Astrocyte of the cerebellum (primary cell): ENCODE results near the gene ENPP5.

ENCODE experiments used
- DNase-seq: peaks from one replicate; pipeline ENCODE4 v3.0.0-alpha.2; 2011; ENCODE audit warnings: low read depth
- H3K4me3 ChIP-seq: 2 replicates; pipeline ENCODE4 v1.5.1; 2011; ENCODE audit warnings: mild to moderate bottlenecking, low read depth, low read length, moderate library complexity
- in situ Hi-C: cut with HindIII; loops from 2 replicates; pipeline ENCODE4 v1.10.0; 2017; ENCODE audit warnings: low sequenced_read_pairs
- TF ChIP-seq, protein P1 (sequence below): IDR thresholded peaks from 2 replicates; pipeline ENCODE4 v1.5.1; 2012; ENCODE audit warnings: low read length, low read depth, moderate library complexity, mild to moderate bottlenecking; ENCODE audit errors: missing control alignments

Gene ENPP5

GRCh38 chr6:46215213-46215612 is 44.4 kb upstream of the ENPP5 start:
- in situ Hi-C loops = no loop called here
- TF ChIP-seq, protein P1, sequence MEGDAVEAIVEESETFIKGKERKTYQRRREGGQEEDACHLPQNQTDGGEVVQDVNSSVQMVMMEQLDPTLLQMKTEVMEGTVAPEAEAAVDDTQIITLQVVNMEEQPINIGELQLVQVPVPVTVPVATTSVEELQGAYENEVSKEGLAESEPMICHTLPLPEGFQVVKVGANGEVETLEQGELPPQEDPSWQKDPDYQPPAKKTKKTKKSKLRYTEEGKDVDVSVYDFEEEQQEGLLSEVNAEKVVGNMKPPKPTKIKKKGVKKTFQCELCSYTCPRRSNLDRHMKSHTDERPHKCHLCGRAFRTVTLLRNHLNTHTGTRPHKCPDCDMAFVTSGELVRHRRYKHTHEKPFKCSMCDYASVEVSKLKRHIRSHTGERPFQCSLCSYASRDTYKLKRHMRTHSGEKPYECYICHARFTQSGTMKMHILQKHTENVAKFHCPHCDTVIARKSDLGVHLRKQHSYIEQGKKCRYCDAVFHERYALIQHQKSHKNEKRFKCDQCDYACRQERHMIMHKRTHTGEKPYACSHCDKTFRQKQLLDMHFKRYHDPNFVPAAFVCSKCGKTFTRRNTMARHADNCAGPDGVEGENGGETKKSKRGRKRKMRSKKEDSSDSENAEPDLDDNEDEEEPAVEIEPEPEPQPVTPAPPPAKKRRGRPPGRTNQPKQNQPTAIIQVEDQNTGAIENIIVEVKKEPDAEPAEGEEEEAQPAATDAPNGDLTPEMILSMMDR = no peak
- no peak for DNase-seq
- H3K4me3 ChIP-seq = no peak overlapping the region

GRCh38 chr6:46211917-46212316 is 41.1 kb upstream of the ENPP5 start:
- TF ChIP-seq, protein P1 = no peak
- in situ Hi-C loops = no loop called here
- DNase-seq = no peak
- no peak overlapping the region for H3K4me3 ChIP-seq

GRCh38 chr6:46210294-46210693 is 39.5 kb upstream of the ENPP5 start:
- no peak overlapping the region for H3K4me3 ChIP-seq
- in situ Hi-C loops = no loop called here
- TF ChIP-seq, protein P1 = no peak
- no peak for DNase-seq

DNA sequence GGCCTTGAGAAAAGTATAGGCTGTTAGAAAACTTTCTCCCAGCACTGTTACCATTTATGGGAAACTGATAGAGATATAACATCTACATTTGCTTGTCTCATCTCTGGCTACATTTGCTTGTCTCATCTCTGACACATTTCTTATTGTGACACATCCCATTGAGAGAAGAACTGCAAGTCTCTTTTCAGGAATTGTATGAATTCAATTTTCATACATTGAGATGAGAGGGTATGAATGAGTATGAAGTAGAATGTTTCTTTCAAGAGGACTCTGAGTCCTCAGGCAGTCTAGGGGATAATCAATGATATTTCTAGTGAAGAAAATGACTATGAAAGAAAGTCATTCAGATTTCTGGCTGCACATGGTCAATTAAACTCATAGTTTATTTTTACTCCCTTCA is 37.5 kb upstream of the ENPP5 start:
- no peak for DNase-seq
- no peak overlapping the region for H3K4me3 ChIP-seq
- TF ChIP-seq, protein P1 = no peak
- in situ Hi-C loops = no loop called here

- in situ Hi-C loops = no loop called here
- TF ChIP-seq, protein P1 = no peak
- DNase-seq = no peak
- no peak overlapping the region for H3K4me3 ChIP-seq
These were observed 36.4 kb upstream of the ENPP5 start for GRCh38 chr6:46207174-46207573.

DNA sequence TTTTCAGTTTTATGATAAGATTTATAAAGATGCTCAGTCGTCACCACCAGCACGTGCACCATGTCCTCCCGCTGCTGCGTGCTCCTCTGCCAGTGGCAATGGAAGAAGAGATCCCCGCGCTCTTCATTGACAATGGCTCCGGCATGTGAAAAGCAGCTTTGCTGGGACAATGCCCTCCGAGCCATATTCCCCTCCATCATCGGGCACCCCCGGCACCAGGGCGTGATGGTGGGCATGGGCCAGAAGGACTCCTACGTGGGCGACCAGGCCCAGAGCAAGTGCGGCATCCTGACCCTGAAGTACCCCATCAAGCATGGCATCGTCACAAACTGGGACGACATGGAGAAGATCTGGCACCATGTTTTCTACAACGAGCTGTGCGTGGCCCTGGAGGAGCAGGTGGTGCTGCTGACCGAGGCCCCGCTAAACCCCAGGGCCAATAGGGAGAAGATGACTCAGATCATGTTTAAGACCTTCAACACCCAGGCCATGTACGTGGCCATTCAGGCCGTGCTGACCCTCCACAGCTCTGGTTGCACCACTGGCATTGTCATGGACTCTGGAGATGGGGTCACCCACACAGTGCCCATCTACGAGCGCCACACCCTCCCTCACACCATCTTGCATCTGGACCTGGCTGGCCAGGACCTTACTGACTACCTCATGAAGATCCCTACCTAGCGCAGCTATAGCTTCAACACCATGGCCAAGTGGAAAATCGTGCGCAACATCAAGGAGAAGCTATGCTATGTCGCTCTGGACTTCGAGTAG is 34.3 kb upstream of the ENPP5 start:
- TF ChIP-seq, protein P1 = no peak
- no peak overlapping the region for H3K4me3 ChIP-seq
- in situ Hi-C loops = no loop called here
- no peak for DNase-seq
